Mesenteric fat pad (tissue), 1 donor: ENCODE data around the gene ERG. TPM values are rescaled to one million over a fixed set of nuclear protein-coding genes. Genes with fewer than 3 reads are reported as not detected.

Source experiments
- DNase-seq: peaks from one replicate; pipeline ENCODE4 v3.0.0-alpha.2; 2020; ENCODE audit warnings: low spot score
- total RNA-seq: library from RNA; stranded (reverse); fragmentation: NEBNext Ultra II Directional; extraction: Animal tissue kit (Norgen Biotek cat#: 25700); gene quantifications from one replicate; pipeline ENCODE4 v1.2.1, GENCODE V29; 2021
- donor health status: DM: yes; HTN: yes; CAD: no.

The ERG gene
- total RNA-seq, 1 donor from 2014 or later = 37.4 TPM

DNA sequence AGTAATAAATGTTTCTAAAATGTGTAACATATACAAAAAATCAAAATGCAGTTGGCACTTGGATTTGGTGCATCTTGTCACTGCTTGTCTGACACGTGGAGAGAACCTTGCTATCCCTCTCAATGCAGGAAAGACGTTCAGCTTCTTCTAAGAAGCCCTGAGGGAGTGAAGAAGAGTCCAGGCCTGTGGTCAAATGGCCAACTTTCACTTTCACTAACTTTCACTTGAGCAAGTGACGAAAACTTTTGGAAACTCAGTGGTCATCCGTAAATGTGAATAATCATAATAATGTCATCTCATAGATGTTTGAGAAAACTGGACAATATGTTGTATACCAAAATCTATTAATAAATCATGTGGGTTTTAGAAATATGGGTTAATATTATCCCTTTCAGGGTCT, 61.9 kb downstream of the ERG start:
- no peak for DNase-seq

DNA sequence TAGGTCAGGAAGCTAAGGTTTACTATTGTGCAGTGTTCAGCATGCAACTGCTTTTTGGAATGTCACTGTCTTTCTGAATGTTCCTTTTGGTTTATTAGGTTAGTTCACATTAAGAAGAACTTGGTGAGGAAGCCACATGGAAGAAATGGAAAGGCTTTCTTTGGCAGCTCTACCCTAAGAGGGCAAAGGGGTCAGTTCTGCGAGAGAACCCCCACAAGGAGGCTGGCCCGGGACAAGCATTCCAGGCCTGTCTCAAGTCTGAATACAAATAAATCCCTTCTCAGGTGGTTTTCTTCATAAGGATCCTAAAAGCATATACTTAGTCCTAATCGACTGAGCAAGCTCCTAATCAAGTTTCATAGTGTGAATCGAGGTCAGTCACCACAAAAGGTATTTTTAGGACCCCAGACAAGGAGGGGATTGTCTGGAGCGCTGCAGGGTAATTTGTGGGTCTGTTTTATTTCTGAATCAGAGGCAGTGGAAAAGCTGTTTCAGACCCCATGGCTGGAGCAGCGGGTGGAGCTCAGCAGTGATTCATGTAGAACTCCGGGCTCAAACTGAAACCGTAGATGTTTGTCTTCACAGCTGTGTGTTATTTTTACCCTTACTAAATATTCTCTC, 63.3 kb downstream of the ERG start:
- no peak for DNase-seq

DNA sequence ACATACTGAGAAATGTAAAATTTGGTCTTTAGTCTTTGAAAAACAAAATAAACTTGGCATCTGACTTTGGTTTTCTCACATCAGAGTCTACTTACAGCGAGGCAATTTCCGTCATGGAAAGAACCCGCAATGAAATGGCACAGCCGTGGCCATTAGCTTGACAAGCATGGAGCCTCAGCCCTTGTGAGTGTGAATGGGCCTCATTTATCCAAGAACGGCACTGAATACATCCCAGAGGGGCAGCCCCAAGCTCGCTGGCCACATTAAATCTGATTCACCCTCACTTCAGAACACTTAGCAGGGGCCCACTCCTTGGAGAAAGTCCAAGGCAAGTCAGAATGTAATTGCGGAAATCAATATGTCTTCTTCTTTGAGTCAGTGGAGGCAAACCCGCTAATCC, 64.8 kb downstream of the ERG start:
- no peak for DNase-seq

DNA sequence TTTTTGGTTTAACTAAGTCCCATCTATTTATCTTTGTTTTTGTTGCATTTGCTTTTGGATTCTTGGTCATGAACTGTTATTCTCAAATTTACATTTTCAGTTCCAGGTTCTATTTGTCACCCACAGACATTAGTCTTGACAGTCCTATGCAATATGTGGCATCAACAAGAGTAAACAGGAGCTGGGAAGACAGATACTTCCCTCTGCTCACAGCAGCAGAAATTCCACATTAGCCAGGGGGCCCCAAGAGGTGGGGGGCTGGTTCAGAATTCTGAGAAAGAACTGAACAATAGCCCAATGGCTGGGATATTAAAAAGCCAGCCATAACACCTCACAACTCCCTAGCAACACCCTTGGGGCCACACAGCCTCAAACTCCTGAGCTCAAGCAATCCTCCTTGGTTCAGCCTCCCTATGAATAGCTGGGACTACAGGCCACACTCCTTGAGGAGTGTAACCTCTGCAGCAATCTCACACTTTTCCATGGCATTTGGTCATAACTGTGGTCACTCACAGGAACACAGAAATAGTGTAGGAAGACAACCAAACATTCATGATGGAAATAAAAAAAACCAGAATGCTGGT, 67.8 kb downstream of the ERG start:
- no peak for DNase-seq

DNA sequence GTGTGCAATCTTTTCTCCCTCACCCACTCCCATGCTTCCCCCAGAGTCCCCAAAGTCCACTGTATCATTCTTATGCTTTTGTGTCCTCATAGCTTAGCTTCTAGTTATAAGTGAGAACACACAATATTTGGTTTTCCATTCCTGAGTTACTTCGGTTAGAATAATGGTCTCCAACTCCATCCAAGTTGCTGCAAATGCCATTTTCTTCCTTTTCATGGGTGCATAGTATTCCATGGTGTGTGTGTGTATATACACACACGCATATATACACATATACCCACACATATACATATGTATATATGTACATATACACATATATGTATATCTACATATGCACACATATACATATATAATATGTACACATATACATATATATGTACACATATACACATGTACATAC, 69.3 kb downstream of the ERG start:
- no peak for DNase-seq

DNA sequence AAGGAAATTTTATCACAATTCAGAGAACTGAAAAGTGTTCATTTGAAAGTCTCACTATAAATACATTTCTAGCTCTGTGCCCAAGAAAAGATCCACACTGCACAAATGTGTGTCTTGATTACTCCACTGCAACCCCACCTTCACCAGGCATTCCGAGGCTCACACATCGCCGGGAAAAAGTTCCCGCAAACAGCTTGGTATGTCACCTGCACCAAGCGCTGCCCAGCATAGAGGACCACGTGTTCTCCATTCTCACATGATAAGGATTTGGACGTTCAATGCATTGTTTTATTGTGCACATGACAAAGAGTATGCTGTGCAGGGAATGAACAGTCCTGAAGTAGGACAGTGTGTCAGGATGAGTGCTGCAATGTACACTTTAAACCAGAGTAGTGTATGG, 70.1 kb downstream of the ERG start:
- DNase-seq = no peak

DNA sequence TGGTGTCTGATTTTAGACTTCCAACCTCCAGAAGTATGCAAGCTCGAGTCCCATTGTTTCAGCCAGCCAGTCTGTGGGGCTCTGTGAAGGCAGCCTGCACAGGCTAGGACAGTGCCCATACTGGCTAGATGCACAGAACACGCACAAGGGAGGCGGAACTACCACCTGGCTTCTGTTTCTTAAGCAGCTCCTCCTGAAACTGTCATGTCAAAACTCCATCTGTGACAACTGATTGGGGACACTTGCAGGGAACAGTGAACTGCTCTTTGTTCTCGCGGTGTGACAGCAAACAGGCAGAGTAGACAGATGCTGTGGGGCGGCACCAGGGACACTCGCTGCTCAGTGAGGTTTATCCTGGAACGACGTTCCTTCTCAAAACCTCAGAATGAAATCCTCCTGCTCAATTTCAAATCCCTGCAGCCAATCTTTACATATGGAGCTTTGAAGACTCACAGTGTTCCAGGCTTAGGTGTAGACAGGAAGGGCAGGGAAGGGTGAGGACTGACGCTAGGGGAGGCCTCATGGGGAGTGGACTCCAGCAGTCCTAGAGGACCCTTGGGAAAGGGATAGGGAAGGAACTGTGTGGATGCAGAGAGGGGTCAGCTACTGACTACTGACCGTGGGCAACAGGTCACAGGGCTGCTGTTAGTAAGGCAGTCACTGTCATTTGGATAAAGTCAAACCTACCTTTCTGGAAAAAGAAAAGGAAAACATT, 73.8 kb downstream of the ERG start:
- no peak for DNase-seq

DNA sequence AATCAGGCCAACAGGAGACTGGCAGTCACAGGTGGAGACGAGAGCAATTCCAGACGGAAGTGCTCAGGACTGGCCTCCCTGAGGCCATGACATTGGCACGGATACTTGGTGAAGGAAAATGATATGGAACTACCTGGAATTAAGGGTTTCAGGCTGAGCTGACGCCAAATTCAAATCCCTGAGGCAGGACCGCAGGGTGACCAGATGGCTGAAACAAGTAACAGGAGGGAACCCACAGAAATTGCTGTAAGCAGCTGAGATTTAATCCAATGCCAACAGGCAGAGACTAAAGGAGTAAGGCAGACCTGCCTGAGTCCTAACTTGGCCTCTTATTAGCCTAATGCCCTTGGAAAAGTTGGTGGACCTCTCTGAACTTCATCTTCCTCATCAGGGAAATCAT, 76.2 kb downstream of the ERG start:
- no peak for DNase-seq

DNA sequence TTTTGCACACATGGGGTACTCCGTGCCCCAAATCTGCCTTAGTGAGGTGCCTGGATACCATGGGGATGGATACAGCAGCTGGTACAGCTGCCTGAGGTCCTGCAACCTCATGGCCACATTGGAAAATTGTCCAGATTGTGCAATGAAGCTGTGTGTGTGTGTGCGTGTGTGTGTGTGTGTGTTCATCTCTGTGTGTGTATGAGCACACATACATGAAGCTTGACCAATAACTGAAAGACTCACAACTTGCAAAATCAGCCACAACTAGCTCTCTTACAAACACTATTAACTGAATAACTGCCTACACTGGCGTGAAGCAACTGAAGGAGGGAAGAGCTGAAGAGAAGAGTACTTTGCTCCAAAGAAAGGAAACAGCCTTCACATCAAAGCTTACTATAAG, 78.1 kb downstream of the ERG start:
- no peak for DNase-seq

DNA sequence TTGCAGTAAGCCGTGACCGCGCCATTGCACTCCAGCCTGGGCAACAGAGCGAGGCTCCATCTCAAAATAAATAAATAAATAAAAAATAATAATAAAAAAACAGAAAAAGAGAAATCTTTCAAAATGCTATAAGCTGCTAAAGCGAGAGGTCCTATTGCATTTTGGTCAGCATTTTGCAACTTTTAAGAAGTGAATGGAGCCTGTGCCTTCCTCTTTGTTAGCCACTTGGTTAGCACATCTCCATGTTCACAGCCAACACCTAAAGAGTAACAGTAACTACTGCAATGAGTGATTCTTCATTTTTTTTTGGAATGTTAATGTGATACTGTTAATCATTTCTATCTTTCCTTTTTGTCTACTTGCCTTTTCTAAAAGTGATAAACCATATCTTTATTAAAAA, 80.6 kb downstream of the ERG start:
- no peak for DNase-seq

DNA sequence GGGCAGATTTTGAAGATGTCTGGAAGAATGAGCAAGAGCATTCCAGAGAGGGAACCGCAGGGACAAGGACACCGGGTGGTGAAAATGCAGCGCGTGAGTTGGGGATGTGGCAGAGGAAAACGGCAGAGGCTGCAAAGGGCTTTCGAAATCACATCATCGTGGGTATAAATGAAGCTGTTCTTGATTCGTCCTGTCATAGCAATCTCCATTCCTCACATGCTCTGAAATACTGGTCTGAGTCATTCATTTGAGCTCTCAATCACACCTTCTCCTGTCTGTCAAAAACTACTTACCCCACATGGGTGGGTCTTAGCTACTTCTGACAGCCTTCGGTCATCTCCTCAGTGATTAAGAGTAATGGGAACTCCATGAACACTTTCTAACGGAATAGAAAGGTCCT, 81.5 kb downstream of the ERG start:
- DNase-seq = no peak

DNA sequence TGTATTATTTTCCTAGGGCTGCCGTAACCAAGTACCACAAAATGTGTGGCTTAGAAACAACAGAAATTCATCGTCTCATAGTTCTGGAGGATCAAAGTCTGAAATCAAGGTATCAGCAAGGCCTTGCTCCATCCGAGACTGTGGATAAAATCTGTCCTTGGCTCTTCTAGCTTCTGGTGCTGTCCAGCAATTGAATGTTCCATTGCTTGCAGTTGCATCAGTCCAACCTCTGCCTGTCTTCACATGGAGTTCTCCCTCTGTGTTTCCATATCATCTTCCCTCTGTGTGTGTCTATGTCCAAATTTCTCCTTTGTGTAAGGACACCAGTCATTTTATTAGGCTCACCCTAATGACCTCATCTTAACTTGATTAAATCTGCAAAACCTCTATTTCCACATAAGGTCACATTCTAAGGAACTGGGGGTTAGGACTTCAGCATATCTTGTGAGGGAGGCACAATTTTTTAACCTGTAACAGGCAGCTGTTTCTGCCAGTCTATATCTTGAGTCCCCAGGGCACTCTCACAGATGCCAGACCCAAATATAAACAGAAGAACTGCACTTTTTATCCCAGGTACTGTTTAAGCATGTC, 84.2 kb downstream of the ERG start:
- no peak for DNase-seq

DNA sequence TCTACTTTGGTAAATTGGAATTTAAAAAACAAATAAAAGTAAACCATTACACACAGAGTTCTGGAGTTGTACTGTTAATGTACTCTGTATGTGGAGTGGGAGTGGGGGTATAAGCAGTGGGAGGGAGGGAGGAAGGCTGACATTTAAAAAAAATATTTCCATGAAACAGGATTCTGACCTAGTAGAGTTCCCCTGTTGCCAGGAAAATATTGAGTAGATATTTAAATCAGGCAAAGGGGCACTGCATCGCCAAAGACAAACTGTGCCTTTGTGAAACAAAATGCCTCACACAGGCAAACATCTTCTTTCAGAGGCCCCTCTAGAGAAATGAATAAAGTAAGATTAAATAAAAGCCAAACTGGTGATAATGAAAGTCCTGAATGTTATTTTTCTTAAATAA, 87.8 kb downstream of the ERG start:
- DNase-seq = no peak

DNA sequence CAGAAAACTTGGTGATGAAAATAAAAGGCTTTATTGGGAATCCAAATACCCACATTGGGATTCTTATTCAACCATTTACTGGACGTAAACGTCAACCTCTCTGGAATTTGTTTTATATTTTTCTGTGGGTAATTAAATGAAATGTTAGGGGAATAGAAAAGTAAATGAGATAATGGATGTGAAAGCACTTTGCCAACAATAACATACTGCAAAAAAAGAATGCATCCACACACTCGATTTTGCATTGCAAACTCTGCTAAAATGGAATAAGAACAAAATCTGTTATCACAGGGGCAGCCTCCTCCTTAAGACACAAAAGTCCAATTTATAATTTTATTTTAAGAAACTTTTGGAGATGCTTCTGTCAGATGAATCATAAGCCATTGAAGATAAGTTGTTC, 88.4 kb downstream of the ERG start:
- no peak for DNase-seq

DNA sequence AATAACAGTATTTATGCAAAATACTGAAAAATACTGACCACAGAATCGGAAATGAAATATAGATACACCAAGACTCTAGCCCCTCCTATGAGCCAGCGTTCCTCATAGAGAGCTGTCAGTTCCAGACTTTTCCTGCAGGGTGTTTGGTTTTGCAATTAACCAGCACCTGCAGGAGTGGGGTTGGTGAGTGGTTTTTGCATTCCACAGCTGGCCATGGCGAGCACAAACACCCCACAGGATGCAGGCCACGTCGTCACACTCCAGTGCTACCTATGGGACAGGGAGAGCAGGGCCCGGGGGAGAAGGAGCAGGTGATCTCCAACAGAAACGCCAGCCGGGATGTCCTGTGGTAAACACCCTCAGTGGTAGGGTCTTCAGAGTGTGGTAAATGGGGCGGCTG, 94.1 kb downstream of the ERG start:
- no peak for DNase-seq

DNA sequence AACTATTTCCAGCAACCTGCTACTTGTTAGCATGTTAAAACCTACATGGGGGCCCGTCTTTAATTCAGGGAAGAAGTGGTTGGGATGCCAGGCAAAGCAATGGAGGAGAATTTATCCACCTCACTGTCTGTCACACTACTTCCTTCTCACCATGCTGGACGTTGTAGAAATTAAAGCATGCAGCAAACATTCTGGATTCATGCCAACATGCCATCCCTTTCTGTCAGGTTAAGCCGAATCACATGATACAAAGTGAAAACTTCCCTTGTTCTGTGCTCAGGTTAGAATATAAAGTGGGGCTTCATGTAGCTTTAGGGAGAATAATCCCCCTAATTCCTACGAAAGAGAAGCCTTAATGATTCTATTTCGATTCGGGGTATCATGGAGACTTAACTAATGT, 95.5 kb downstream of the ERG start:
- DNase-seq = no peak

DNA sequence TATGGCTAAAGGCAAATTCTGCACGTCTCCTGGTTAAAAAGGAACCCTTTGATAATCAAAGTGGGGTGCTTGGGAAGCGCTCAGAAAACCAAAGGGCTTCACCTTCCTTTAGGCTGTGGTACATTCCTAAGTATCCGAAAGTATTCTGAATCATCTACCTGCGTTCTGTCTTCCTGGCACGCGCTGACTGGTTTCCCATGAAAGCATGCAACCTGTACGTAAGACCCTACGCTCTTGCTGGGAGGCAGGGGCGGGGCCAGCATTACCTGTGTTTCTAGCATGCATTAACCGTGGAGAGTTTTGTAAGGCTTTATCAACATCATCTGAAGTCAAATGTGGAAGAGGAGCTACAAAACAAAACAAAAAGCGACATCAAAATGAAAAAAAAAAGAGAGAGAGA, 96.0 kb downstream of the ERG start:
- no peak for DNase-seq

DNA sequence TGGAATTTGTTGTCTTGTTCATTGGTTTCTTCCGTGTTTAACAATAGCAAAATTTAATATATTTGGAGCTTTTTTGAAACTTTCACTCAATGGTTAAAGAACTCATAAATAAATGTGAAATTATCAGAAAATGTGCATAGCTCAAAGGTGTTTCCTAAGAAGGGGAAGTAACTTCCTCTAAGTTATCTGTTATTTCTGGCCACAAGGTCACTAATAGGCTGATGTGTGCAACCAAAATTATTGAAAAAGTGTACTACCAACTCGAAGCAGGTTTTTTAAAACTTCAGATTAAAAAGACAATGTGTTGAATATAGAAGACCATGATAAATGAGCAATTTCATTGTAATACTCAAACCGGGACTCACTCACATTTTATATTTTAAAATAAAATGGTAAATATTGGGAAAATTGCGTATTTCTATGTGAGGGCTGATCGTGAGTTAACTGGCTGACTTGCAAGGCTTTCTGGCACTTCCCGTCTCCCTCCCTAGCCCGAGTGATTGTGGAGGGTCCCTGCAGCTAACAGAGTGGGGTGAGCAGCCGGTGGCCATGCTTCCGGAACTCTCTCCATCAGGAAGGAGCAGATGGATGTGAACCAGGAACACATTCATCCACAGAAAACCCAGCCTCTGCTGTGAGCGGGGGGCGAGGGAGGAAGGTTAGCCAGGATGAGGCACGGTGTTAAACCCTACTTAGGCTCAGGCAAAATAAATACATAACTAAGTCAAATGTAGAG, 96.9 kb downstream of the ERG start:
- no peak for DNase-seq

DNA sequence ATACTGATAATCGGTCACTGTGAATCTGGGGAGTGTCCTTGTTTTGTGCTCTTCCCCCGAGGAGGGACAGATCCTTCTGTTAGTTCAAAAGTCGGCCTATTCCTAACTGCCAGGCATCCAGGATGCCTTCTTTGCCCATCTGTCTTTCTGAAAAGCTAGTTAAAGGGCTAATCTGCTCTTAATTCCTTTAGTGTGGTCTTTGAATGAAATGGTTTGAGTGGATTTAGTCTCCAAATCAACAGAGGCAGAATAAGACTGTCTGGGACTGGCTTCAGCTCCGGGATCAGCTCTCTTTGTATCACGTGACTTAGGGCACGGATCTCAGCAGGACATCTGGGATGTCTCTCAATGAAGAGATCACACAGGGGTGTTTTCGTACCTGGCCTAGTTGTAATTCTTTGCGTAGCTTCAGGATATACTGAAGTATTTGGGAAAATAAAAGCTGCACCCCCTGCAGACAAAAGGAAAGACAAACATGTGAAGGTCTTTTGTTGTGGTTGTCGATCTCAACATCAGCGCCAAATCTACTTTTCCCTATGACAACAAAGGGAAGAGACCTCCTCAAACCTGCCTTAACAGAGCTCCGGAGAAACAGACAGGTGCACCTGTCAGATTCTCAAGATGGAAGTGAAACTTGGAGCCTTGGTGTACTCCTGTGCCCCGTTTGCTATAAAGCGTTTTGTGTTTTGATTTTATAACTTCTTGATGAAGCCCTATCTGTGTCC, 97.9 kb downstream of the ERG start:
- no peak for DNase-seq

DNA sequence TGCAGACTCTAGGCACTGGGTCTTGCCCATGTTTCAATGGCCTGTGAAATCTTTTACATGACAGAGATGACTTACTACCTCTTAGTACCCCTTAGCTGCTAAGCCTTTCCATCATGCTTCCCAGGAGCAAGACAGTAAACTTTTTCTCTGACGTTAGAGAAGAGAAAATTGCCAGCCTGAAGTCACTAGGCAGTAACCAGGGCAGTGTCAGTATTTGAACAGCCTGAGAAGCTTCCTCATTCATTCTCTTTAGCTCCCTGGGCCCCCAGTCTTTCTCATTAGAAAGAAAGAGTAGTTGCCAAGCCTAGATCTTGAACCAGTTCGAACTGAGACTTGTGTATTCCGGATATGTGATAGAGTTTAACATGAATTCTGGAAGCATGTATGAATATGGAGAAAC, 99.2 kb downstream of the ERG start:
- no peak for DNase-seq

DNA sequence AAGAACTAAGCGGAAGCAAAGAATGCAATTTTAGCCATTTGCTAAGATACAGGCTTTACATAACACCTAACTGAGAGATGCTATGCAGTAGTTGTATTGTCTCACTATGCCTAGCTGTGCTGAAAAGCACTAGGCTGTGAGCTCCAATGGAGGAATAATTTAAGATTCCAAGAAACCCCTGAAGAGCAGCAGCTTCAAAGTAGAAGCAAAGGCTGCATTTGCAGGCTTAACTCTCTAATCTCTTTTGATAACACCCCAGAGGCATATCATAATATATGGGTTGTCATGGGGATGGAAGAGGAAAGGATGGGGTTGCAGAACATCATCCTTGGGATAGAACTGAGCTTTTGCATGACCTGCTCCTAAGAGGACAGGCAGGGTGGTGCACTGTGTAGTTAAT, 102.0 kb downstream of the ERG start:
- DNase-seq = no peak
